HCT116 (cell line): Measurements from ENCODE around the gene SH3PXD2A. TPM values are rescaled to one million over a fixed set of nuclear protein-coding genes. Genes with fewer than 3 reads are reported as not detected.

ENCODE experiments used
- ATAC-seq: fragments of 200-7000 bp; cut with Tn5 transposase; 2 replicates; pipeline ENCODE4 v1.9.1; 2020; ENCODE audit warnings: mild to moderate bottlenecking, moderate library complexity
- BruUV-seq: library from RNA; stranded (reverse); fragments of 400-500 nt; replicated peaks from 2 replicates; lab custom pipeline; 2021; lab: Mats Ljungman, UMichigan
- CTCF ChIA-PET: fragments of 300-600 bp; sonication (Branson Sonifier 250); formaldehyde crosslinking; loops from one replicate; lab custom pipeline; 2021; ENCODE audit warnings: antibody characterized with exemption; lab: Charles Lee
- POLR2A ChIA-PET: fragments of 300-600, 350-600 bp; sonication (Branson Sonifier 250); formaldehyde crosslinking; loops from one replicate; lab custom pipeline; 2021; ENCODE audit warnings: antibody characterized with exemption; lab: Charles Lee
- RAD21 ChIA-PET, 2 experiments: fragments of 300-600 bp; sonication (Branson Sonifier 250); formaldehyde crosslinking; loops; one replicate each; lab custom pipeline; 2023; ENCODE audit warnings: low total read pairs in 2 of 2; ENCODE audit not compliant: uncharacterized antibody in 2 of 2, unreplicated experiment in 2 of 2, low non-redundant PET in 1 of 2; lab: Charles Lee
- DNase-seq: peaks from one replicate; pipeline ENCODE4 v3.0.0-alpha.2; 2010; ENCODE audit warnings: low read depth, low spot score
- H2AFZ ChIP-seq: fragments of 200-600 bp; shearing (Covaris generic), sonication (generic); 2 replicates; pipeline ENCODE4 v1.6.1; 2017; ENCODE audit warnings: low read depth, mixed run types, mixed read lengths, antibody characterized with exemption, low read length; ENCODE audit not compliant: poor library complexity, severe bottlenecking
- H3K27ac ChIP-seq: 2 replicates; pipeline ENCODE4 v1.5.1; 2012; ENCODE audit warnings: low read depth, low read length
- H3K27me3 ChIP-seq: fragments of 200-600 bp; sonication (generic); 2 replicates; pipeline ENCODE4 v1.6.1; 2016; ENCODE audit warnings: mixed run types, low read length, mixed read lengths; ENCODE audit not compliant: insufficient read depth
- H3K36me3 ChIP-seq, 2 experiments: fragments of 200-500 bp in 1 of 2; fragments of 200-600 bp in 1 of 2; sonication (Bioruptor generic) in 1 of 2; sonication (generic) in 1 of 2; 2 replicates each; pipeline versions ENCODE4 v1.5.1 to v1.6.1; 2014 to 2016; ENCODE audit warnings: low read length in 2 of 2, inconsistent platforms in 1 of 2, mixed read lengths in 1 of 2, mixed run types in 1 of 2; ENCODE audit not compliant: insufficient read depth in 2 of 2, control insufficient read depth in 1 of 2
- H3K4me1 ChIP-seq, 2 experiments: fragments of 200-600 bp in 1 of 2; sonication (generic) in 1 of 2; 2 replicates each; pipeline versions ENCODE4 v1.5.1 to v1.6.1; 2012 to 2017; ENCODE audit warnings: low read length in 2 of 2, inconsistent platforms in 1 of 2, mild to moderate bottlenecking in 1 of 2, mixed read lengths in 1 of 2, mixed run types in 1 of 2, moderate library complexity in 1 of 2; ENCODE audit not compliant: insufficient read depth in 2 of 2, control insufficient read depth in 1 of 2
- H3K4me2 ChIP-seq: fragments of 200-600 bp; sonication (generic); 2 replicates; pipeline ENCODE4 v1.6.1; 2017; ENCODE audit warnings: mixed run types, low read length, mixed read lengths
- H3K4me3 ChIP-seq, 2 experiments: fragments of 200-600 bp in 1 of 2; sonication (generic) in 1 of 2; replicated peaks in 1 of 2; 2 replicates each; pipeline ENCODE4 v1.5.1; 2011 to 2016; ENCODE audit warnings: low read length in 2 of 2, control low read depth in 1 of 2, low read depth in 1 of 2, mild to moderate bottlenecking in 1 of 2, mixed read lengths in 1 of 2, mixed run types in 1 of 2
- H3K79me2 ChIP-seq: fragments of 200-600 bp; sonication (generic); 2 replicates; pipeline ENCODE4 v1.6.1; 2017; ENCODE audit warnings: mild to moderate bottlenecking, mixed run types, low read length, moderate library complexity, mixed read lengths; ENCODE audit not compliant: insufficient read depth
- H3K9ac ChIP-seq: fragments of 200-600 bp; sonication (generic); 2 replicates; pipeline ENCODE4 v1.6.1; 2016; ENCODE audit warnings: low read length, mixed read lengths
- H3K9me2 ChIP-seq: fragments of 200-600 bp; sonication (generic), shearing (Covaris generic); 2 replicates; pipeline ENCODE4 v1.6.1; 2017; ENCODE audit warnings: mixed run types, mild to moderate bottlenecking, moderate library complexity; ENCODE audit not compliant: insufficient read depth
- H3K9me3 ChIP-seq, 2 experiments: fragments of 200-500 bp in 1 of 2; fragments of 200-600 bp in 1 of 2; sonication (Bioruptor generic) in 1 of 2; sonication (generic) in 1 of 2; 2 replicates each; pipeline ENCODE4 v1.6.1; 2014 to 2017; ENCODE audit warnings: low read length in 2 of 2, mixed read lengths in 2 of 2, inconsistent platforms in 1 of 2, low read depth in 1 of 2, mild to moderate bottlenecking in 1 of 2, mixed run types in 1 of 2, moderate library complexity in 1 of 2; ENCODE audit not compliant: control insufficient read depth in 1 of 2, insufficient read depth in 1 of 2
- H4K20me1 ChIP-seq: fragments of 200-600 bp; sonication (generic), shearing (Covaris generic); 2 replicates; pipeline ENCODE4 v1.6.1; 2017; ENCODE audit warnings: mixed run types, mild to moderate bottlenecking, moderate library complexity; ENCODE audit not compliant: insufficient read depth
- CBX3 ChIP-seq: IDR thresholded peaks from 2 replicates; pipeline ENCODE4 v1.6.1; 2012; ENCODE audit warnings: low read depth
- ELF1 ChIP-seq: IDR thresholded peaks from 2 replicates; pipeline ENCODE4 v1.6.1; 2012; ENCODE audit warnings: low read depth, borderline replicate concordance
- EZH2phosphoT487 ChIP-seq: fragments of 200-600 bp; IDR thresholded peaks from 2 replicates; pipeline ENCODE4 v1.6.1; 2018; ENCODE audit warnings: antibody characterized with exemption, borderline replicate concordance
- JUND ChIP-seq: IDR thresholded peaks from 2 replicates; pipeline ENCODE4 v1.6.1; 2012
- MAX ChIP-seq: IDR thresholded peaks from 2 replicates; pipeline ENCODE4 v1.6.1; 2012
- POLR2AphosphoS5 ChIP-seq: IDR thresholded peaks from 2 replicates; pipeline ENCODE4 v1.6.1; 2011; ENCODE audit warnings: mild to moderate bottlenecking, low read depth, low read length, moderate library complexity
- SIN3A ChIP-seq: IDR thresholded peaks from 2 replicates; pipeline ENCODE4 v1.6.1; 2012; ENCODE audit warnings: low read depth
- SRF ChIP-seq: IDR thresholded peaks from 2 replicates; pipeline ENCODE4 v1.6.1; 2012; ENCODE audit warnings: low read depth
- TCF7L2 ChIP-seq: IDR thresholded peaks from 2 replicates; pipeline ENCODE4 v1.7.0; 2011; ENCODE audit warnings: borderline replicate concordance, inconsistent platforms; ENCODE audit not compliant: insufficient read depth, insufficient read length; ENCODE audit errors: extremely low read depth
- YY1 ChIP-seq: IDR thresholded peaks from 2 replicates; pipeline ENCODE4 v1.6.1; 2011; ENCODE audit warnings: low read length, low read depth, moderate library complexity, mild to moderate bottlenecking; ENCODE audit not compliant: insufficient replicate concordance; ENCODE audit errors: extremely low read depth
- ZFX ChIP-seq: fragments of 450-650 bp; IDR thresholded peaks from 2 replicates; pipeline ENCODE4 v1.6.1; 2017
- ZNF274 ChIP-seq: fragments of 200-500 bp; sonication (Bioruptor generic); IDR thresholded peaks from 2 replicates; pipeline ENCODE4 v1.6.1; 2014; ENCODE audit warnings: mild to moderate bottlenecking, low read depth, low read length, inconsistent platforms
- intact Hi-C: fragments of 100-400 bp; cut with micrococcal nuclease; formaldehyde crosslinking; loops from 2 replicates; pipeline ENCODE4 v1.10.0; 2022
- total RNA-seq: library from RNA; stranded (reverse); gene quantifications from one replicate; pipeline ENCODE4 v1.2.1, GENCODE V29; 2021; ENCODE audit not compliant: unreplicated experiment
- TF ChIP-seq, protein P1 (sequence below): IDR thresholded peaks from 2 replicates; pipeline ENCODE4 v1.6.1; 2012
- TF ChIP-seq, protein P2 (sequence below), 3 experiments: fragments of 200-600 bp in 1 of 3; sonication (generic) in 1 of 3; IDR thresholded peaks in 2 of 3; conservative IDR thresholded peaks in 1 of 3; 2 replicates each; pipeline ENCODE4 v1.5.1; 2012 to 2017; ENCODE audit warnings: low read depth in 2 of 3, low read length in 2 of 3, antibody characterized with exemption in 1 of 3, borderline replicate concordance in 1 of 3, control low read depth in 1 of 3, mild to moderate bottlenecking in 1 of 3, mixed read lengths in 1 of 3, mixed run types in 1 of 3, moderate library complexity in 1 of 3; ENCODE audit not compliant: insufficient read depth in 1 of 3

SH3PXD2A gene
- total RNA-seq, 1 experiment from 2014 or later = 8.7 TPM

DNA sequence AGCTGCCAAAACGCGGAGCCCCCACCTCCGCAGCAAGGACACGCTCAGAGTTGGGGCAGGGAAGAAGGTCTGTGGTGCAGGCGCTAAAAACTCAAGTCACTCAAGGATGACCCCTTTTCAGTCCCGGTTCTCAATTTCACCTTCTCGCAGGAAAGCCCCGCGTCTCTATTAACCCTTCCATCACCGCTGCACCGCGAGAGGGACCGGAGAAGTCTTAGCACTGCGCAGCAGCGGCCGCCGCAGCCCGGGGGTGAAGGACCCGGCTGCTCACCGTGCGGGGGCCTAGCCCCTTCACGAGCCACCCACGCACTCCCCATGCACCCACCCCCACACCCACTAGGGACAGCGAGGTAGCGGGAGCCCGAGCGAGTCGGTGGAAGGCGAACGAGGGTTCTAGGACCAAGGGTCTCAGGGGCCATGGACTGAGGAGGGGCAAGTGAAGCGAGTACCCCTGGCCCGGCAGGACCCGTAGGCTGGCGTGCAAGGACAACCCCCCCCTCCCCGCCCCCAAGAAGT, 162.9 kb downstream of the SH3PXD2A start:
- peak overlapping the region; percentile 51 for H3K9ac ChIP-seq
- ChIA-PET CTCF (no interaction called here), RAD21 (no interaction called here), POLR2A (no interaction called here)
- H3K27ac ChIP-seq = no peak overlapping the region
- H3K9me2 ChIP-seq = no peaks in the 10 kb centered on the region
- ATAC-seq (no peak; the same call in 1 of the 2 replicates), DNase-seq (no peak)
- peak overlapping the region; percentile 95 for H3K4me2 ChIP-seq
- H3K79me2 ChIP-seq = no peaks in the 10 kb centered on the region
- peak overlapping the region; percentile 17 for H2AFZ ChIP-seq
- H3K36me3 ChIP-seq = no peaks in the 10 kb centered on the region
- no TSS peak for BruUV-seq
- H3K4me3 ChIP-seq = peak overlapping the region; percentile 59 to 67
- H4K20me1 ChIP-seq = no peaks in the 10 kb centered on the region
- peaks cover 48 to 65% of the 10 kb centered on the region in 2 experiments for H3K4me1 ChIP-seq
- no peak for TF ChIP-seq SRF
- no peak for TF ChIP-seq ZNF274
- no peak for TF ChIP-seq CBX3
- no peak for TF ChIP-seq ZFX
- no peak for TF ChIP-seq TCF7L2
- TF ChIP-seq POLR2AphosphoS5 = no peak
- no peak for TF ChIP-seq MAX
- TF ChIP-seq SIN3A = no peak
- TF ChIP-seq EZH2phosphoT487 = no peak
- TF ChIP-seq ELF1 = no peak
- TF ChIP-seq, protein P1, sequence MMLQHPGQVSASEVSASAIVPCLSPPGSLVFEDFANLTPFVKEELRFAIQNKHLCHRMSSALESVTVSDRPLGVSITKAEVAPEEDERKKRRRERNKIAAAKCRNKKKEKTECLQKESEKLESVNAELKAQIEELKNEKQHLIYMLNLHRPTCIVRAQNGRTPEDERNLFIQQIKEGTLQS = no peak
- TF ChIP-seq, protein P2, sequence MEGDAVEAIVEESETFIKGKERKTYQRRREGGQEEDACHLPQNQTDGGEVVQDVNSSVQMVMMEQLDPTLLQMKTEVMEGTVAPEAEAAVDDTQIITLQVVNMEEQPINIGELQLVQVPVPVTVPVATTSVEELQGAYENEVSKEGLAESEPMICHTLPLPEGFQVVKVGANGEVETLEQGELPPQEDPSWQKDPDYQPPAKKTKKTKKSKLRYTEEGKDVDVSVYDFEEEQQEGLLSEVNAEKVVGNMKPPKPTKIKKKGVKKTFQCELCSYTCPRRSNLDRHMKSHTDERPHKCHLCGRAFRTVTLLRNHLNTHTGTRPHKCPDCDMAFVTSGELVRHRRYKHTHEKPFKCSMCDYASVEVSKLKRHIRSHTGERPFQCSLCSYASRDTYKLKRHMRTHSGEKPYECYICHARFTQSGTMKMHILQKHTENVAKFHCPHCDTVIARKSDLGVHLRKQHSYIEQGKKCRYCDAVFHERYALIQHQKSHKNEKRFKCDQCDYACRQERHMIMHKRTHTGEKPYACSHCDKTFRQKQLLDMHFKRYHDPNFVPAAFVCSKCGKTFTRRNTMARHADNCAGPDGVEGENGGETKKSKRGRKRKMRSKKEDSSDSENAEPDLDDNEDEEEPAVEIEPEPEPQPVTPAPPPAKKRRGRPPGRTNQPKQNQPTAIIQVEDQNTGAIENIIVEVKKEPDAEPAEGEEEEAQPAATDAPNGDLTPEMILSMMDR (IDR thresholded peaks at IDR 0.05 in 2 of 3, conservative IDR thresholded peaks at IDR 0.05 in 1 of 3; ENCODE audit: borderline replicate concordance in 1 of 3, insufficient read depth in 1 of 3, low read depth in 2 of 3, low read length in 2 of 3) = no peak
- no peak for TF ChIP-seq JUND
- TF ChIP-seq YY1 = no peak
- intact Hi-C loops = no loop called here
- H3K9me3 ChIP-seq = no peaks in the 10 kb centered on the region
- no peaks in the 10 kb centered on the region; the same call in 1 of the 2 replicates for H3K27me3 ChIP-seq
